Stimulated activated CD4-positive, alpha-beta T cell treated with anti-CD3 and anti-CD28 coated beads, Interleukin-1b, Interleukin-23, amount 100 ng/mL, for 48 hours (primary cell): ENCODE measurements around the gene TRPC6.
"Not testable (repeated sequence)": the region's sequence is repeated elsewhere in the genome, so short reads cannot be mapped to it uniquely, and the experiment has no call there.

Source experiments
- DNase-seq: peaks from one replicate; pipeline ENCODE4 v3.0.0-alpha.2; 2020

TRPC6 gene

DNA sequence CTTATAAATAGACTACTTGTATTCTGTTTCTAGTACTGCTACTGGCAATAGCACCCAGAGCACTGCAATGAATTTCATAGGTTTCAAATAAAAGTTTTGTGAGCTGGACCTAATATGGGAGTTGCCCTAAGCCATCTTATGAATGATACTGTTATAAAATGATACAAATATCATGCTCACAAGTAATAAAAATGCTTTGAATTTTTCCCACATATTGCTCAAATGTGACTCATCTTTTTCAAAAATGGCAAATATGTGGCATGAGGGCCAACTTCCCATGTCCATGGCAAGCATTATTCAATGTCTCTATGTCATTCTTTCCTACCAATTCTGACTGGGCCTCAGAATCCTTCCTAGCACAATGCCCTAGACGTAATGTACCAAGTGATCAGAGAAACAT lies 137.6 kb downstream of the TRPC6 start:
- DNase-seq: no peak

DNA sequence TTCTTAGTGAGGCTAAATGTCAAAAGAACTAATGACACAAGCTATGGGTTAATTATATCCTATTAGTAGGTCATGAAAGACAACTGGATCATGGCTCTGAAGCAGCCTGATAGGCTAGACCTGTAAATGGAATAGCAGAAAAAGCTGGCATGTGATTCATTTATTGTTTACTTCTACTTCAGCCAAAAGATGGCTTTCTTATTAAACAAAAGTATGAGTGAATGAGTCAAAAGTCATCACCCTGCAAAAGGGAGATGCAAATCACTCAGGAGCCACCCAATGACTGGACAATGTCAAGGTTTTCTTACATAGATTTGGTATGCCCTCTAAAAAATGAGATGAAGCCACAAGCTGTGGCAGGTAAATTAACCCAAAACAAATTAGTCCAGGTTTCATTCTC lies 138.0 kb downstream of the TRPC6 start:
- no peak for DNase-seq

DNA sequence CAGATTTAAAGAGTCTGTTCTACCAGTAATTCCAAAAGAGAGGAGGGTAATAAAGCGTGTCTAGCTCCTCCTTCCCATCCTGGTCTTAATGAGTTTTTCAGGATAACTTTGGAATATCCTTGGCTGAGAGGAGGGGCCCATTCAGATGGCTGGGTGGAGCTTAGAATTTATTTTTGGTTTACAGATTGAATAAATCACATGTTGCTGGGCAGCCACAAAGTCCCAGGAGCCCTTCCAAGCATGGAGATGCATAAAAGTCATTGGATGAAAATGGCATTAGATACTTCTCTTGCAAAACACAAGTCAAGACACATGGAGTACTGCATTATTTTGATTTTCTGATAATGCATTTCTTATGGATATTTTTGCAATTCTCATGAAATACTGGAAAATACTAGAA lies 139.0 kb downstream of the TRPC6 start:
- no peak for DNase-seq

DNA sequence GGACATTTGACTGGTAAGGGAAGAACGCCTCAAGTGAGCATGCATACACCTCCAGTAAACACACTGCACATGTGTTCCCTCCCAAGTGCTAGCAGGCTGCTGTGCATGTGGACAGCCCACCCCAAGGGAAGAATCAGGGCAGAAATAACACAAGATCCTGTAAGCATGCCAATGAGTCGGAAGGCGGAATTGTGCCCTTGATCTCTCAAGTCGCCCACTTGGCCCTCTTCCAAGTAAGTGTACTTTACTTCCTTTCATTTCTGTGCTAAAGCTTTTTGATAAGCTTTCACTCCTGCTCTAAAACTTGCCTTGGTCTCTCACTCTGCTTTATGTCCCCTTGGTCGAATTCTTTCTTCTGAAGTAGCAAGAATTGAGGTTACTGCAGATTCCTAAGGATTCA lies 139.6 kb downstream of the TRPC6 start:
- no peak for DNase-seq

DNA sequence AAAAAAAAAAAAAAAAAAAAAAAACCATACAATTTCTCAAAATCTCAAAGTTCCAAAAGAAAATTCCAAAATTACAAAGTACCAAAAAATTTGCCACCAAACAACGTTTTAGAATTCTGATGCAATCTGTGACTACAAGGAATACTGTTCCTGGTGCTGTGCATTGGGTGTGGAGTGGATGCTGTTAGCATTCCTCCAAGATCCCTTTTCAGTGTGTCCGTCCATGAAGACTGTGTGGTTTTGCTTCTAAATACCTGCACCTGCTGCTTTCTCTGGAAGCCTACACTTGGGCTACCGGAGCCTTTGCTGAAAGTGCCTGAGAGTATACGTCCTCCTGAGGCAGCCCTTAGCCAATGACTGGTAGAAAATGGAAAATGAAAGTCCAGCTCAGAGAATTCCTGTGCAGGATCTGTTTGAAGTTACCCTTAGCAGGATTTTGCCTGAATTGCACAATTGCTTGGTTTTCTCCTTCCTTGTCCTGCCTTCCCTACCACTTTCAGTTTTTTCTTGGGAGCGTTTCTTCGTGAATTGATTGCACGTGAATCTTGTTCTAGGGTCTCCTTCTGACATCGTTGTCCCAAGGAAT lies 140.8 kb downstream of the TRPC6 start:
- no peak for DNase-seq

DNA sequence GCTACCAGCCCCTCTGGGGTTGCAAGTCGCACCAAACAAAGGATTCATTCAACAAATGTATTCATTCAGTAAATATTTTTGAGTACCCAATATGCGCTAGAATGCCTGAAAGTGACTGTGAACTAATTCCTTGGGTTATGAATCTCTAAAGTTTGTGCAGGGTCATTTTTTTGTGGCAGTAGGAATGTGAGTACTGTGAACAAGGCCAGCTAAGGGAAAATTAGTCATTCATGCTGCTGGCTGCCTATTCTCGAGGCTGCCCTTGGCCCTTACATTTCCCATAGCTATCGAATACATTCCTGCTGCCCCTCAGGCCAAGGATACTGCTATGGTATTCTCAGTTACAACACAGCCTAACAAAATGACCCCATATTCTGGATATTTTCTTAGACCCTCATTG lies 141.6 kb downstream of the TRPC6 start:
- DNase-seq: no peak

DNA sequence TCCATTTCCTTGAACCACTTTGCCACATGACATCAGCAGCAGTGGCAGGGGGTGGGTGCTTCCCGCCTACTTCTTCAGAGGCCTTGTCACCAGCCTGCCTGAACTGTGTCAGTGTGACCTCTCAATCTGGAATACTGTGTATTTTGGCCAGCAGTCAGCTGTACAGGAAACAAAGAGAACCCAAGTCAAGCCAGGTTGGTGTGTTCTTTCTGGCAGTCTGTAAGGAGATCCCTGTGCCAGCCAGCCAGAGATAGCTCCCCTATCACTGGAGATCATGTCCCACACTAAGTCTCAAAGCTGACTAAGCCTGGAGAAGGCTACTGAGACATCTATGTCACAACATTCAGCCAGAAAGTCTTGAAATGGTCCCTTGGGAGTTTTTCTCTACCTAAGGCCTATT lies 142.1 kb downstream of the TRPC6 start:
- DNase-seq: no peak

DNA sequence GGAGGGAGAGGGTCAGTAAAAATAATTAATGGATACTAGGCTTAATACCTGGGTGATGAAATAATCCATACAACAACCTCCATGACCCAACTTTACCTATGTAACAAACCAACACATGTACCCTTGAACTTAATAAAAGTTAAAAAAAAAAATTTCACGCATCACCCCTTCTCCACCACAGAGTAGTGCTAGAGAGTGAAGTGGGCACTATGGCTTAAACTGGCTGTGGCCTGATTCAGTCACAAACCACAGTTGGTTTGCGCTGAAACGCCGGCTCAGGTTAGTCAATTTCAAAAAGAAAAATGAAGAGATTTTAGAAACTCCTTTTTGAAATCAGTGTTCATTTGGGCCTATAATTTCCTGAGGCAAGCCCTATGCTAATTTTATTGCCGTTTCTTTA lies 144.3 kb downstream of the TRPC6 start:
- DNase-seq: no peak

DNA sequence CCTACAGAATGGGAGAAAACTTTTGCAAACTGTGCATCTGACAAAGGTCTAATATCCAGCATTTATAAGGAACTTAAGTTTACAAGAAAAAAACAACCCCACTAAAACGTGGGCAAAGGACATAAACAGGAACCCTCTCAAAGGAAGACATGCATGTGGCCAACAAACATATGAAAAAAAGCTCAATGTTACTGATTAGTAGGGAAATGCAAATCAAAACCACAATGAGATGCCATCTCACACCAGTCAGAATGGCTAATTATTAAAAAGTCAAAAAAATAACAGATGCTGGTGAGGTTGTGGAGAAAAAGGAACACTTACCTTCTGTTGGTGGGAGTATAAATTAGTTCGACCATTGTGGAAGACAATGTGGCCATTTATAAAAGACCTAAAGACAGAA lies 145.1 kb downstream of the TRPC6 start:
- not testable (repeated sequence) for DNase-seq

DNA sequence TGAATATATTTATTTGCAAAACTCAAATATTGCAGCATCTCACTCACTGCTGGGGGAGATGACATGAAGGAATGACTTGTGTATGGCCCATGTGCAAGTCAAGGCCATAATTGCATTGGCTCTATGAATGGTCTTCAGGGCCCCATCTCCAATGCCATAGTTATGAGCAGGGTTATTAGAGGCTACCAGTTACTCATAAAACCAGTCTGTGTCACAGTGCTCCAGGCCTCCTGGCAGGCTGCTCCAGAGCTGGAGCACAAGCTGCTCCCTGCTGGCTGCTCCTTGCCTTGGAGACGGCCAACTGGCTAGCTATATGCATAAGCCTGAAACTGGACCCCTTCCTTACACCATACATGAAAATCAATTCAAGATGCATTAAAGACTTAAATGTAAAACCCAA lies 145.7 kb downstream of the TRPC6 start:
- no peak for DNase-seq

DNA sequence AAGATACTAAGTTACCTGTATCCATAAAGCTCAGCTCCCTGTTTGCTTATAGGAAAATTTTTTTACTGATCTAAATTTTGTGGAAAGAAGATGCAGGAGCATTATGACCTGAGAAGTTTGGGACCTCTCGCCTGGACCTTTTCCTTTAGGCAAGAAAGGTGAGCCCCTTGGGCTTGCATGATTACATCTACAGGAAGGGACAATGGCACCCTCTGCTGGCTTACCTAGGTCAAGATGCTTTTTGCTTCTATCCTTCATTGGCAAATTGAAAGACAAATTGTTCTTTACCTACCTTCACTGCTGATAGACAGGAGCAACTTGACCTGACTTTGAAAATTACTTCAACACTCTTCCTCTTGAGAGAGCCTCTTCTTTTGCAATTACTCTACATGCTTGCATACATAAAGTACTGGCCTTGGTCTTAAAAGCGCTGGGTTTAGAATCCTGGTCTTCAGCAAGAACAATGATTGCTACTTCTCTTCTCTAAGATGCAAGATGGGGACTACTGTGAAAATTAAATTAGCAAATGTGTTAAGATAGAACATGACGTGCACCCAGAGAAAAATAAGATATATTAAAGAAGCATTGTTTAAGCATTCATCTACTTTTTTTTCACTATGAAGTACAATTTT lies 147.2 kb downstream of the TRPC6 start:
- no peak for DNase-seq

DNA sequence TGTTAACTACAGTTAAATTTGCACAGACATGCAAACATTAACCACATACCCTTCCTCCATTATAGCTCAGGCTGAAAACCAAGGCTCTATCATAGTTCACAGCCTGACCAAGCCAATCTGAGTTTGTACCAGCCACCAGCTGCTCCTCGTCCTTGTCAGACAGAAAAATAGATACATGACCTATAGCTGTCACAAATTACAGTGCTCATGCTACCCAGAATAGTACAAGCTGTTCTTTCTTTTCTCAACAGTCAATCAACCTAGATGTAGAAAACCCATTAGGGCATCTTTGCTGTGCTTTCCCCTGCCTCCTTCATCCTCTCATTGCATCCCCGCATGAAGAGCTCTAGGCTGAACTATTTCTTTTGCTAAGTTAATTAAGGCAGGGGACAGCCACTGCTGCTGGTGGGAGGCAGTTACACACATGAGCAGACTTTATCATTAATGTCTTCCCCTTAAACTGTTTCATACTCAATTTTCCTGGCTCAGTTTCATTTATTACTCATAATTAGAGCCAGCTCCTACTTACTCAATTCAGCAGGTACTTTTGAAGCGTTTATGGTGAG lies 148.3 kb downstream of the TRPC6 start:
- DNase-seq: no peak

DNA sequence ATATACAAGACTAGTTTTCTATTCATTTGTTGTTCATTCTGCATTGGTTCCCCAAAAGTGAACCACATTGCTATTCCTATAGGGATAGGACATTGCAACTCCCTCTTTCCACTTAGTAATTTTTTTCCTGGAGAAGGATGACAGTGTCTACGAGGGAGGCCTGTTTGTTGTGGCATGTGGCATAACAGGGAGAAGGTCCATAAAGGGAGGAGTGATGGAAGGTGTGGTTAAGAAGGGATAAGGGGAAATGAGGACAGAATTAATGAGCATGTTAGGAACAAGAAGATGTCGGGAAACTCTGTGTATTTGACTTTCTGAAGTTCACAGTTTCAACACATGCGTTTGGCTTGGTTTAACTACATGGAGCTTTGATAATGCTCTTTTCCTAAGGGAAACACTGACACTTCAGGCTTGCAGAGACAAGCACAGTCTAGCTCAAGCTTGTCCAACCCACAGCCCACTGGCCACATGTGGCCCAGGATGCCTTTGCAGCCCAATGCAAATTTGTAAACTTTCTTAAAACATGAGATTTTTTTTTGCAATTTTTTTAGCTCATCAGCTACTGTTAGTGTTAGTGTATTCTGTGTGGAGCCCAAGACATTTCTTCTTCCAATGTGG lies 149.7 kb downstream of the TRPC6 start:
- DNase-seq: no peak

DNA sequence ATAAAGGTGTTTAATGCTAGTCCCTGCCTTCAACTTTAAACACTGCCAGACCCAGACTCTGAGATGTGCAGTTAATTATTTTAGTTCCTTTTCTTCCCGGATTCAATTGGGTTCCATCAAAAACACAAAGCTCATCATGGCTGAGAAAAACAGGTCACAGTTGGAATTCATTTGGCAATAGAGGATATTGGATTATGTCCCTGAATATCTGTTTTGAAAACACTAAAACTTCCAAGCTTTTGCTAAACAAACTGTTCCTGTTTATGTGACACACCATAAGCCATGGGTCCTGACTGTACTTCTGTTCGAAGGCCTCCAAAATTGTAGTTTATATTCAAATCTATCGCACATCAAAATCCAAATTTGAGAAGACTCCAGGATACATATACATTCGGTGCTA lies 150.7 kb downstream of the TRPC6 start:
- DNase-seq: no peak

DNA sequence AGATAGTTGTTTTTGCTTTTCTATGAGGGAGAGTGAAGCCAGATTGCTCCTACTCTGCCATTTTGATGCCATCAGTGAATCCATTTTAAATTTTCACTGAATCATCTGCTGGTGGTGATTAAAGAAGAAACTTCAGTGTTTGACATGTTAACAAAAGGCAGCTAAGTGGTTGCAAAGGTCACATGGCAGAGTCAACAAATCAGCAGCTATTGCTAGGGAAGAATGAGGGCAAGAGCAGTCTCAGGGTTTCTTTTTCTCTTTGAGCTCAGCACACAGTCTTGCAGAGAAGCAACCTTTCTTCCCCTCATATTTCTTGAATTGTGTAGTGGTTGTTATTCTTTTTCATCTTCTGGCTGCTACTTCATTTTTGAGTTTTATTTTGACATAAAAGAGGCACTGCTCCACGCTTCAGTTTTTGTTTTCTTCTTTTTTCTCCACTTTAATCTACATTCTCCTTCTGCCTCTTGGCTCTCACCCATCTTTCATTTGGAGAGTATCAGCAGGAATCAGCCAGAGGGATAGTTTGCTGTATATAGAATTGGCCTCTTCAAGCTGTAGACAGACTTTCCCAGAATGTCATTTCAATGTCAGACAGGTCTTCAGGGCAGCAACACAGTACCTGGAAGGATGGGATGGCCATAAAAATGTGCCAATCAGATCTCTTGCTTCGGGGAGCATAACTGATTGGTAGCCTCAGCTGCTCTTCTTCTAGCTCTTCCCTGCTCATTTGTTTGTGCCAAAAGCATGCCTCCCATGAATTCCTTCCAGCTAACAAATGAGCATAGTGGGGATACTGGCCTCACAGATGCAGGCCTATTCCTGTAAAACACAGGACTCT lies 153.9 kb downstream of the TRPC6 start:
- no peak for DNase-seq

DNA sequence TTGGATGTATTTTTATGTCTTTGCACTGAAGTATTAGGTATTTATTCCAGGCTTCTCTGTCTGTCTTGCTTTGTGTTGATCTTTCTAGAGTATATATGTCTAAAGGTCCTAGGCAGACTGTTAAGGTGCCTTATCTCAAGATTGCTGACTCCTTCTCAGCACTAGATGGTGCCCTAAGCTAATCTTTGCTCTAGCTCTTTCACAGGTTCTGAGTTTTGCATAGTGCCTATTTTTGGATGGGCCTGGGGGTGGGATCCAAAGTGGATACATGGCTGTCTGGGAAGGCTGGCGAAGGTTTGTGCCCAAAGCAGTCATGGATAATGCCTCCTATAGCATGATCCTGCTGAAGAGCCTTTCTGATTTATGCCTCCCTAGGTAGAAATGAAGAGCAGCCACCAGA lies 154.9 kb downstream of the TRPC6 start:
- no peak for DNase-seq

DNA sequence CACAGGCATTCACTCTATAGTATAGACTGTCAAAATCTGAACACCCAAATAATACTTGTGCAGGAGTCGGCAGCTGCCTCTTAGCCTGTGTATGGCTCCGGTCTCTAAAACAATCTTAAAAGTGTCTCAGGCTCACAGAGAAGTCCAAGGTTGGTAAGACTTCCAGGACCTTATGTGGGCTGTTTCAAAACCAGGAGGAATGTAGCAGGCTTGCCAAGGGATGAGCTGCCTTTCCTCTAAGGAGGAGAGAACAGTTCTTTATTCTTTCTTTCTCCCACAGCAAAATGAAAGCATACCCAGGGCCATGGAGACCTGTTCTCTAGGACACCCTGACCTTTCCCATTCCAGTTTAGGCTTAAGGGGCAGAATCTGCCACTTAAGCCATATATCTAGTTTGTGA lies 176.5 kb downstream of the TRPC6 start:
- no peak for DNase-seq
